Inferior parietal cortex (tissue), 1 donor: ENCODE data around the gene ATG7.

Experiments
- DNase-seq: peaks from one replicate; pipeline ENCODE4 v3.0.0-alpha.2; 2016; ENCODE audit errors: extremely low spot score

ATG7 gene

DNA sequence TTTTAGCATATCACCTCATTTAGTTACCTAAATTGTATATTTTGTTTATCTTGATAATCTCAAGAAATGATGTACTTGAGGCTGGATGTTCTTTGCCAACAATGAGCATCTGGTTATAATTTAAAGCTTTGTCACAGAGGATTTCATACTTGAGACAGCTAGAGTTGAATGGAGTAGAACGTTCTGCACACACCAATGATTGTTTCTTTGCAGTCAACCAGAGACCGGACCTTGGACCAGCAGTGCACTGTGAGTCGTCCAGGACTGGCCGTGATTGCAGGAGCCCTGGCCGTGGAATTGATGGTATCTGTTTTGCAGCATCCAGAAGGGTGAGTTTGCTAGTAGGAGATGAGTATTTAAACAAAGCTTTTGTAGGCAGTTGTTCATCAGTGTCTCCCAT lies 90.4 kb downstream of the ATG7 start:
- DNase-seq = no peak

DNA sequence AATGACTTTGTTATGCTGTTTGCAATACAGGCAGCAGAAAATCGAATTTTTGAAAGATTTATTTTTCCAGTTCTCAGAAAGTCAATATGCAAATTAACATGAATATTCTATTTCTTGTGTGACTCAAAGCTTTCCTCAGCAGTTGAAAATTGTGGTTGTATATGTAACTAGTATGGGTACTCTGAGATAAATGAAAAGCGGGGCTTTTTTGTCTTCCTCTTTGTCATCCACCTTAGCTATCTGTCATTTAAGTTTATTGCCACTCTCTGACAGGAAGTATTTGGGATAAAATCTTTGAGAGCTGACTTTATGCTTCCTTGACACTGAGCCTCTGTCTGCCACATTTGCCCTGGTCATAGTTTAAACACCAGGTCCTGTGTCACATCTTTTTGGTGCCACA lies 91.5 kb downstream of the ATG7 start:
- no peak for DNase-seq

GRCh38 chr3:11364181-11364580 lies 92.0 kb downstream of the ATG7 start:
- DNase-seq = no peak

DNA sequence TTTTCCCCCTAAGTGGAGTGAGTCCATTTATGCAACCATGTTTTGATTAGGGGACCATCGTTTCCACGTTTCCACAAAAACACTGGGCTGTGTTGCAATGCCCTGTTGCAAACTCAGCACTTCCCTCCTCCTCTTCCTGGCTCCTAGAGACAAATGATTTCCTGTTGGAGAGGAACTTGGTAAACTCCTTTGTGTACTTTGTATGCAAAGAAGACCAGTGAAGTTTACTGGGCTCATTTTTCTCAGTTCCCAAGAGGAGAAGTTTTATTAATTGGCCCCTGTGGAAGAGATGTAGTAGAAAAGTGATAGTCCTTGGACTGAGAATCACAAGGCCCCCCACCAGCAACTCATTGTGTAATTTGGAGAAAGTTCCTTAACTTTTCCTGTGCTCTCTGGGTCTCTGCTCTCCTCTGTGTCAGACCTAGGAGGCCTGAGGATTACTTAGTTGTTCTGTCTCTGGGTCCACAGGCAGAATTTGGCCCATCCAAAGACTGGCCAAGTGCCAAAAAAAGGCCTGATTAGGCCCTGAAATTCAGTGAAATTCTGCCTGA lies 95.0 kb downstream of the ATG7 start:
- peak; percentile 27 for DNase-seq

GRCh38 chr3:11370191-11370590 lies 98.0 kb downstream of the ATG7 start:
- no peak for DNase-seq

GRCh38 chr3:11370966-11371365 lies 98.8 kb downstream of the ATG7 start:
- no peak for DNase-seq

GRCh38 chr3:11371747-11372146 lies 99.5 kb downstream of the ATG7 start:
- DNase-seq = no peak

DNA sequence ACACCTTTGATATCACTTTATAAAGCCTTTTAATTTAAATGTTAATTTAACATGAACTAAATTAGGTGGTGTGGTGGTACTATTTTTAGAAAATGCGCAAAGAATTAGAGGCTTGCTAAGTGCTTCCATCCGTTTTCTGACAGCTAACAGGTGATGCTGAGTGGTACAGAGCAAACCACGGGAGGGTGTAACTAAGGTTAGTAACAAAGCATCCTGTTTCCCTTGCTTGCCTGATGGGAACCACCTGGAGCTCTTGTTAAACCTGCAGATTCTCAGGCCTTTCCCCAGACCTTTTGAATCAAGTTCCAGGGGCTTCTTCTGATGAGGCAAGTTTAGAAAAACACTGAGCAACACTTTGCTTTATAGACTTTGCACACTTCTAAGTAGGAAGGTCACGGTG lies 101.0 kb downstream of the ATG7 start:
- no peak for DNase-seq

DNA sequence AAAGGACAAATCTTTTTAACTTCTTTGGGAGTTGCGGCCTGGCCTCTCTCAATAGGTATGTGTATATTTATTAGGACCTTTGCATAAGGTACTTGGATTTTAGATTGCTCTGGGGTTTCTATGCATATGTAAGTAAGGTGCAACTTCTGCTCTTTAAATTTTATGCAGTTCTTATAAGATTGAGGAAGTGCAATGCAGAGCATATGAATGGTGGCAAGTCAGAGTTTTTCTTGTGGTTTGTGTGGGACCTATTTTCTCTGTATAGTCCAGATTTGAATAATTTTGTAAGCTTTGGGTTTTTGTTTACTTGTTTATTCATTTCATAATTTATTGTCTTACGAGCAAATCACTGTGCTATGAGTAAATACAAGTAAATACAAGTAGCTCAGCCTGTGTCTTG lies 101.5 kb downstream of the ATG7 start:
- no peak for DNase-seq

DNA sequence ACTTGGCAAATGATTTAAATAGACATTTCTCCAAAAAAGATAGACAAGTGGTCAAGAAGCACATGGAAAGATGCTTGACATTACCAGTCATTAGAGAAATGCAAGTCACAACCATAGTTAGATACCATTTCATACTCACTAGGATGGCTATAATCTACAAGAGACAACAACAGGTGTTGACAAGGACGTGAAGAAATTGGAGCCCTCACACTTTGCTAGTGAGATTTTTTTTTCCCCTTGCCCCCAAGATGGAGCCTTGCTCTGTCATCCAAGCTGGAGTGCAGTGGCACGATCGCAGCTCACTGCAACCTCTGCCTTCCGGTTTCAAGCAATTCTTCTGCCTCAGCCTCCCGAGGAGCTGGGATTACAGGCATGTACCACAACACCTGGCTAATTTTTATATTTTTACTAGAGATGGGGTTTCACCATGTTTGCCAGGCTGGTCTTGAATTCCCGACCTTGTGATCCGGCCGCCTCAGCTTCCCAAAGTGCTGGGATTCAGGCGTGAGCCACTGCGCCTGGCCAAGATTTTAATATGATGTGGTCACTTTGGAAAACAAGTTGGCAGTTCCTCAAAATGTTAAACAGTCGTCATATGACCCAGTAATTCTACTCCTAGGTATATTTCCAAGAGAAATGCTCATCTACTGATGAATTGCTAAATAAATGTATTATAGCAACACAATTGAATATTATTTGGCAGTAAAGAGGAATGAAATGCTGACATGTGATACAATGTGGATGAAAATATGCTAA lies 103.3 kb downstream of the ATG7 start:
- no peak for DNase-seq

DNA sequence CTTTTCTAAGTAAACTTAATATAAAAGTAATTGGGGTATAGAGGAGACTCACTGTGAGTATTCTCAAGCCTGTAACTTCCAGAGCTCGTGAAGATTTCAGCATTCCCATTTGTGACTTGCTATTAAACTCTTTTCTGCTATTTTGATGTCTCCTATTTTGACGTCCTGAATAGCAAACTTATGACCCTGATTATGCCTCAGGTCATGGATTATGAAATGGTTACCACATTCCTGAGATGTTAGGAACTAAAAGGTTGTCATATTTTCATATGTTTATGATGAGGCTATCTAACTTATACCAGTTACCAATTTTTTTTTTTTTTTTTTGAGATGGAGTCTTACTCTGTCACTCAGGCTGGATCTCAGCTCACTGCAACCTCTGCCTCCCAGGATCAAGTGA lies 105.5 kb downstream of the ATG7 start:
- no peak for DNase-seq

- DNase-seq = peak; percentile 88
Measured at GRCh38 chr3:11379238-11379823, 107.1 kb downstream of the ATG7 start.

DNA sequence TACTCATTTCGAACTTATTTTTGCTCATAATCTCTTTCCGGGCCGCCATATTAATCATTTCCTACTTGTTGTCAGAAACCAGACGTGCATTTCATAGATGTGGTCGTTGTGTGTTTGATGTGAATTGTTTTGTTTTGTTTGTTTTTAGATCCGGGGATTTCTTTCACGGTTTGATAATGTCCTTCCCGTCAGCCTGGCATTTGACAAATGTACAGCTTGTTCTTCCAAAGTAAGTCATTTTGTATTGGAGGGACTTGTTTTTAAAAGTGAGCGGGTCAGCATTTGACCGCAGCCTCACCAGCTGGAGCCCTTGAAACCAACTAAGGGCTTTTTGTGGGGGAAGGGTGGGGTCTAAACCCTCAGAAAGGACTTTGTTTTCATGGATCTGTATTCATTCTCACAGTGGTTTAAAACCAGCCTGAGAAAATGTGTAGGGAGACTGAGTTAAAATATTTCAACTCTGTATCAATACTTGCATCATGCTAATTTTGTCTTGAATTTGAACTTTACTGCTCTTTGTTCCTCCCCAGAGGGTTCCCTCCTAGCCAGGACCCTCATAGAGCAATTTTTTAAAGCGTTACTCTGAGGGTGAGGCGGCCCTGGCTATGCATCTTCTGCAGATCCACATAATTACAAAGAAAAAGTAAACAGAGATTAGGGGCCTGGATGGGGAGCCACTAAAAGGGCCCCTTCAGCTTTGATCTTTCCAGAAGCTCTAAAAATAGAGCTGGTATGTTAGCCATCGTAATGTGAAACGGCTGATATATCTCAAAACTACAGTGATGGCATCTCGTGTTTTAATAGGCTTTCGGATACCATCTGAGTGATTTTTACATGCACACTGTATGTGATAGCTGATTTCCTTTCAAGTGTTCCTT lies 107.9 kb downstream of the ATG7 start:
- DNase-seq = no peak

DNA sequence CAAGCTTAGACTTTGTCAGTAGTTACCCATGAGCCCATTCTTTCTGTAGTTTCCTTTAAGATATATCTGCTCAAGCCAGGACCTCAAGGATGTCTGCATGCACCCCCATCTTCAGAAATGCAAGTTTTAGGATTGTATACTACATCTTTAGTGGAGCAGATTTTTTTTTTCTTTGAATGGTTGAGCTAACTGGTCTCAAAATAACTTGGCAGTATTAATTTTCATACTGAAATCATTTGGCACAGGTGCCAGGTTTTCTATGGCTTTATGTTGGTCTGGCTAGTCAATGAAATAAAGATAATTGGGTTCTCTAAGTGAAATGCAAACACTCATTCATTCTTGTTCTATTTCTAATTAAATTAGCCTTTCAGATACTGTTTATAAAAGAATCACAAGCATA lies 108.9 kb downstream of the ATG7 start:
- no peak for DNase-seq

DNA sequence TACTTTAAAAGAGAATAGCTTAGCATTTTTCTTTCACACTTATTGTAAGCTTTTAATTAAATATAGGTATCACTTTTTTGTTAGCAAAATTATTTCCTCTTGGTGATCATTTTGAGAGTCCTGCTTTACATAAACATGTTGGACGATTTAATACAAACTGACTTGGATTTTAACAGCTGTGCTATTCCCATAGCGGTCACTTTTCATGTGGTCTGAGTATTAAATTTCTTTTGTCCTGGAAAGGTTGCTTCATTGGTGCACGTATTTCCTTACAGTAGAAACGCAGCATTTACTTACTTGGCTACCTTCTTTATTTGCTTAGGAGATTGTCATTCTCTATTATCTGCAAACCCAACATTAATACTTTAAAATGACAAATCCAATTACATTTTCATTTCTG lies 109.4 kb downstream of the ATG7 start:
- DNase-seq = no peak

- DNase-seq = no peak
Measured at GRCh38 chr3:11382146-11382745, 110.0 kb downstream of the ATG7 start.

- DNase-seq = no peak
Measured at GRCh38 chr3:11384074-11384473, 111.9 kb downstream of the ATG7 start.

DNA sequence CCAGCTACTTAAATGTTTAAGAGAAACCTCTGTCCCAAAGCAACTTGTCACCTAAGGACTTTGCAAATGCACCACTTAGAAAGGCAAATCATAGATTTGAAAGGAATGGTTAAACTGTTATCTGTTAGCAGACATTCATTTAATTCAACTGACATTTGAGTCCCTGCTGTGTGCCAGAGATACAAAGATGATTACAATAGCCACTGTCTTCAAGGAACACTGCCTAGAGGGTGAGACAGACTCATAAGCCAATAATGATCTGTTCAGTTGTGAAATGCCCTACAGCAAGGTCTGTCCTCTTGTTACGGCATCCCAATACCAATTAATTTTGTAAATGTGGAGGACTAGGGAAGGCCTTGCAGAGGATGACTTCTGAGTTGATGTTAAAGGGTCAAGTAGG lies 113.1 kb downstream of the ATG7 start:
- no peak for DNase-seq

DNA sequence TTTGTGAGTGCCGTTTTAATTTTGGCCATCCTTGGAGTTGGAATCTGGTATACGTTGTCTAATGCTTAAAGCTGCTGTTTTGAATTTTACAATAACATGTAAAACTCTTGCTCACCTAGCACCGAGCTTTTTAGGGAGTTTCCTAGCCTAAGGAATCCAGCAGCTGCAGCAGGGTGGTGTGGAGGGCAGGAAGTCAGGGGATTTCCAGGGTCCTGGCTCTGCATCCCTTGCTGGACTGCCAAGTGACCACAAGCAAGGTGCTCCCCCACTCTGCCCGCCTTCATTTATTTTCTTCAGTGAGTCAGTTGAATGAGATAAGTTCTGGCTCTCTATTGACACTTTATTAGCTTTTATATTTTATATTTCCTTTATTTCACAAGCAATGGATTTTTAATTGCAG lies 113.7 kb downstream of the ATG7 start:
- no peak for DNase-seq

DNA sequence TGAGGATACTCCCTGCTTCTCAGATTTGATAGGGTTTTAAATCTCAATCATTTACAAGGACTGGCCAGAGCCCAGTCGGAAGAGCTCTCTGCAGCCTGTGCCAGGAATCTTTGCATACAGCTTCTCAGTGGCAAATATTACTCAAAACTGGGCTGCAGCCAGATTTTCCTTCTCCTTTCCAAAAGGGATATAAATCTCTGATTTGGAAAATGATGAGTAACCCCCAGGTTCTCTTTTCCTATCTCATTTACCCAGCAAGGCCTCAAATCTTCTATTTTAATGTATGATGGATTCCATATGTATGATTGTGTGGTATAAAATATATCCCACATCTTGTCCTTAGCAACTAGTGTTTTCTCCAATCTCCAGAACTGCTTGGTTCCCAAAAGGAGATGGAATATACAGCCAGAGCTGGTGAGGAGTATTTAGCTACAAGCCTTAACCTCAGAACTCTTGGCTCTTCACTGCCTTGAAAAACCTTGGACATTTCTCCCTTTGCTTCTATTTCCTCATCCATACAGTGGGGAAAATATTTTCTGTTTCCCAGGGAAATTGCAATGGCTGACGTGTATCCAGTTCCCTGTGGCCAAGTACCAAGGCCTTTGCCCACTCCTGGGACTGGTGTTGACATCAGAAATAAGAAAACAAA lies 114.4 kb downstream of the ATG7 start:
- DNase-seq = no peak
